ENCODE data around the gene DENND10.
A peak's percentile ranks its signal among the peaks of the same experiment; 100 is the strongest.

DENND10 gene

DNA sequence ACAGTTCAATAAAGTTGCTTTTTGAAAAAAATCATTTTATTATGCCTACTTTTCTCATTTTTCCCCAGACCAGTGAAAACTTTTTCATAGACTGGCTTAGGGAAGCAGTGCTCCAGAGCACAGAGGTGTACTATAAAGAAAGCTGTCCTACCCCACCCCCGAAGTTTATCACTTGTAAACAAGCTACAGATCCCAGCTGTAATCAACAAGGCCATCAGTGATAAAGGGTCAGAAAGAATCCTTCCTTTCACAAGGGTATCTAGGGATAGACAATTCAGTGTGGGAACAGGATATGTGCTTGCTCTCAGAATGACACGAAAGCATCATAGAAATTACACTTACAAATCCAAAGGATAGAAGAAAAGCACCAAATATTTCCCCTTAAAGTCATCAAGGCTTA is 70.2 kb downstream of the DENND10 start:
- ATAC-seq = no peak
- TF ChIP-seq, protein P1, sequence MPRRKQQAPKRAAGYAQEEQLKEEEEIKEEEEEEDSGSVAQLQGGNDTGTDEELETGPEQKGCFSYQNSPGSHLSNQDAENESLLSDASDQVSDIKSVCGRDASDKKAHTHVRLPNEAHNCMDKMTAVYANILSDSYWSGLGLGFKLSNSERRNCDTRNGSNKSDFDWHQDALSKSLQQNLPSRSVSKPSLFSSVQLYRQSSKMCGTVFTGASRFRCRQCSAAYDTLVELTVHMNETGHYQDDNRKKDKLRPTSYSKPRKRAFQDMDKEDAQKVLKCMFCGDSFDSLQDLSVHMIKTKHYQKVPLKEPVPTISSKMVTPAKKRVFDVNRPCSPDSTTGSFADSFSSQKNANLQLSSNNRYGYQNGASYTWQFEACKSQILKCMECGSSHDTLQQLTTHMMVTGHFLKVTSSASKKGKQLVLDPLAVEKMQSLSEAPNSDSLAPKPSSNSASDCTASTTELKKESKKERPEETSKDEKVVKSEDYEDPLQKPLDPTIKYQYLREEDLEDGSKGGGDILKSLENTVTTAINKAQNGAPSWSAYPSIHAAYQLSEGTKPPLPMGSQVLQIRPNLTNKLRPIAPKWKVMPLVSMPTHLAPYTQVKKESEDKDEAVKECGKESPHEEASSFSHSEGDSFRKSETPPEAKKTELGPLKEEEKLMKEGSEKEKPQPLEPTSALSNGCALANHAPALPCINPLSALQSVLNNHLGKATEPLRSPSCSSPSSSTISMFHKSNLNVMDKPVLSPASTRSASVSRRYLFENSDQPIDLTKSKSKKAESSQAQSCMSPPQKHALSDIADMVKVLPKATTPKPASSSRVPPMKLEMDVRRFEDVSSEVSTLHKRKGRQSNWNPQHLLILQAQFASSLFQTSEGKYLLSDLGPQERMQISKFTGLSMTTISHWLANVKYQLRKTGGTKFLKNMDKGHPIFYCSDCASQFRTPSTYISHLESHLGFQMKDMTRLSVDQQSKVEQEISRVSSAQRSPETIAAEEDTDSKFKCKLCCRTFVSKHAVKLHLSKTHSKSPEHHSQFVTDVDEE (CRISPR knock-in tag; IDR thresholded peaks at IDR 0.05) = no peak
- no peak for TF ChIP-seq TOX (CRISPR knock-in tag; IDR thresholded peaks at IDR 0.05; ENCODE audit: borderline replicate concordance)
- TF ChIP-seq ISL1 (CRISPR knock-in tag; IDR thresholded peaks at IDR 0.05) = no peak

DNA sequence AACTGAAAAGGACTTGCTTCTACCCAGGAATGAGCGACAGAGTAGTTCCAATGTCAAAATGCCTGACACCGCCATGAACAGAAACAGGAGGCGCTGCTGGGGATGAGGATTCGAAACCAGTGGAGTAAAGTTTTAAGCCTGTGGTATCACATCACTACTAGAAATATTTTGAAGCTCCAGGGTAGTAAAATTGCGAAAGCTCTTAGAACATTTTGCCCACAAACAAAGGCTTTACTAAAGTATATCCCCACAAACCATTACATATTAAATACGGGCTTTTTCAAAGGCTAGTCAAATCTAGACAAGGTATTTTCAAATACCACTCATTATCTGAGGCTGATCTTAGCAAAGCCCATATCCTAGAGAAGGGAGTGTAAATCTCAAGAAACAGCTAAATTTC is 72.3 kb downstream of the DENND10 start:
- ATAC-seq = no peak
- TF ChIP-seq, protein P2, sequence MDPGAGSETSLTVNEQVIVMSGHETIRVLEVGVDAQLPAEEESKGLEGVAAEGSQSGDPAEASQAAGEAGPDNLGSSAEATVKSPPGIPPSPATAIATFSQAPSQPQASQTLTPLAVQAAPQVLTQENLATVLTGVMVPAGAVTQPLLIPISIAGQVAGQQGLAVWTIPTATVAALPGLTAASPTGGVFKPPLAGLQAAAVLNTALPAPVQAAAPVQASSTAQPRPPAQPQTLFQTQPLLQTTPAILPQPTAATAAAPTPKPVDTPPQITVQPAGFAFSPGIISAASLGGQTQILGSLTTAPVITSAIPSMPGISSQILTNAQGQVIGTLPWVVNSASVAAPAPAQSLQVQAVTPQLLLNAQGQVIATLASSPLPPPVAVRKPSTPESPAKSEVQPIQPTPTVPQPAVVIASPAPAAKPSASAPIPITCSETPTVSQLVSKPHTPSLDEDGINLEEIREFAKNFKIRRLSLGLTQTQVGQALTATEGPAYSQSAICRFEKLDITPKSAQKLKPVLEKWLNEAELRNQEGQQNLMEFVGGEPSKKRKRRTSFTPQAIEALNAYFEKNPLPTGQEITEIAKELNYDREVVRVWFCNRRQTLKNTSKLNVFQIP (CRISPR knock-in tag; IDR thresholded peaks at IDR 0.05; ENCODE audit: borderline replicate concordance, low read depth) = no peak
- TF ChIP-seq ZNF8 (CRISPR knock-in tag; IDR thresholded peaks at IDR 0.05) = no peak
- no peak for TF ChIP-seq TCF4 (CRISPR knock-in tag; IDR thresholded peaks at IDR 0.05; ENCODE audit: borderline replicate concordance)
- TF ChIP-seq, protein P1 (CRISPR knock-in tag; IDR thresholded peaks at IDR 0.05) = no peak
- TF ChIP-seq RARB (CRISPR knock-in tag; IDR thresholded peaks at IDR 0.05) = no peak
- no peak for TF ChIP-seq BACH2 (CRISPR knock-in tag; IDR thresholded peaks at IDR 0.05; ENCODE audit: borderline replicate concordance)
- TF ChIP-seq, protein P3, sequence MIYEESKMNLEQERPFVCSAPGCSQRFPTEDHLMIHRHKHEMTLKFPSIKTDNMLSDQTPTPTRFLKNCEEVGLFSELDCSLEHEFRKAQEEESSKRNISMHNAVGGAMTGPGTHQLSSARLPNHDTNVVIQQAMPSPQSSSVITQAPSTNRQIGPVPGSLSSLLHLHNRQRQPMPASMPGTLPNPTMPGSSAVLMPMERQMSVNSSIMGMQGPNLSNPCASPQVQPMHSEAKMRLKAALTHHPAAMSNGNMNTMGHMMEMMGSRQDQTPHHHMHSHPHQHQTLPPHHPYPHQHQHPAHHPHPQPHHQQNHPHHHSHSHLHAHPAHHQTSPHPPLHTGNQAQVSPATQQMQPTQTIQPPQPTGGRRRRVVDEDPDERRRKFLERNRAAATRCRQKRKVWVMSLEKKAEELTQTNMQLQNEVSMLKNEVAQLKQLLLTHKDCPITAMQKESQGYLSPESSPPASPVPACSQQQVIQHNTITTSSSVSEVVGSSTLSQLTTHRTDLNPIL (CRISPR knock-in tag; IDR thresholded peaks at IDR 0.05; ENCODE audit: low read depth) = no peak
- TF ChIP-seq, protein P4, sequence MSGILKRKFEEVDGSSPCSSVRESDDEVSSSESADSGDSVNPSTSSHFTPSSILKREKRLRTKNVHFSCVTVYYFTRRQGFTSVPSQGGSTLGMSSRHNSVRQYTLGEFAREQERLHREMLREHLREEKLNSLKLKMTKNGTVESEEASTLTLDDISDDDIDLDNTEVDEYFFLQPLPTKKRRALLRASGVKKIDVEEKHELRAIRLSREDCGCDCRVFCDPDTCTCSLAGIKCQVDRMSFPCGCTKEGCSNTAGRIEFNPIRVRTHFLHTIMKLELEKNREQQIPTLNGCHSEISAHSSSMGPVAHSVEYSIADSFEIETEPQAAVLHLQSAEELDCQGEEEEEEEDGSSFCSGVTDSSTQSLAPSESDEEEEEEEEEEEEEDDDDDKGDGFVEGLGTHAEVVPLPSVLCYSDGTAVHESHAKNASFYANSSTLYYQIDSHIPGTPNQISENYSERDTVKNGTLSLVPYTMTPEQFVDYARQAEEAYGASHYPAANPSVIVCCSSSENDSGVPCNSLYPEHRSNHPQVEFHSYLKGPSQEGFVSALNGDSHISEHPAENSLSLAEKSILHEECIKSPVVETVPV (CRISPR knock-in tag; IDR thresholded peaks at IDR 0.05) = no peak
- no peak for TF ChIP-seq CSDC2 (CRISPR knock-in tag; IDR thresholded peaks at IDR 0.05)
- TF ChIP-seq, protein P5, sequence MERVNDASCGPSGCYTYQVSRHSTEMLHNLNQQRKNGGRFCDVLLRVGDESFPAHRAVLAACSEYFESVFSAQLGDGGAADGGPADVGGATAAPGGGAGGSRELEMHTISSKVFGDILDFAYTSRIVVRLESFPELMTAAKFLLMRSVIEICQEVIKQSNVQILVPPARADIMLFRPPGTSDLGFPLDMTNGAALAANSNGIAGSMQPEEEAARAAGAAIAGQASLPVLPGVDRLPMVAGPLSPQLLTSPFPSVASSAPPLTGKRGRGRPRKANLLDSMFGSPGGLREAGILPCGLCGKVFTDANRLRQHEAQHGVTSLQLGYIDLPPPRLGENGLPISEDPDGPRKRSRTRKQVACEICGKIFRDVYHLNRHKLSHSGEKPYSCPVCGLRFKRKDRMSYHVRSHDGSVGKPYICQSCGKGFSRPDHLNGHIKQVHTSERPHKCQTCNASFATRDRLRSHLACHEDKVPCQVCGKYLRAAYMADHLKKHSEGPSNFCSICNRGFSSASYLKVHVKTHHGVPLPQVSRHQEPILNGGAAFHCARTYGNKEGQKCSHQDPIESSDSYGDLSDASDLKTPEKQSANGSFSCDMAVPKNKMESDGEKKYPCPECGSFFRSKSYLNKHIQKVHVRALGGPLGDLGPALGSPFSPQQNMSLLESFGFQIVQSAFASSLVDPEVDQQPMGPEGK (CRISPR knock-in tag; IDR thresholded peaks at IDR 0.05; ENCODE audit: borderline replicate concordance) = no peak
- no peak for TF ChIP-seq ZC3H10 (CRISPR knock-in tag; IDR thresholded peaks at IDR 0.05)
- no peak for TF ChIP-seq GLIS3 (CRISPR knock-in tag; IDR thresholded peaks at IDR 0.05)

DNA sequence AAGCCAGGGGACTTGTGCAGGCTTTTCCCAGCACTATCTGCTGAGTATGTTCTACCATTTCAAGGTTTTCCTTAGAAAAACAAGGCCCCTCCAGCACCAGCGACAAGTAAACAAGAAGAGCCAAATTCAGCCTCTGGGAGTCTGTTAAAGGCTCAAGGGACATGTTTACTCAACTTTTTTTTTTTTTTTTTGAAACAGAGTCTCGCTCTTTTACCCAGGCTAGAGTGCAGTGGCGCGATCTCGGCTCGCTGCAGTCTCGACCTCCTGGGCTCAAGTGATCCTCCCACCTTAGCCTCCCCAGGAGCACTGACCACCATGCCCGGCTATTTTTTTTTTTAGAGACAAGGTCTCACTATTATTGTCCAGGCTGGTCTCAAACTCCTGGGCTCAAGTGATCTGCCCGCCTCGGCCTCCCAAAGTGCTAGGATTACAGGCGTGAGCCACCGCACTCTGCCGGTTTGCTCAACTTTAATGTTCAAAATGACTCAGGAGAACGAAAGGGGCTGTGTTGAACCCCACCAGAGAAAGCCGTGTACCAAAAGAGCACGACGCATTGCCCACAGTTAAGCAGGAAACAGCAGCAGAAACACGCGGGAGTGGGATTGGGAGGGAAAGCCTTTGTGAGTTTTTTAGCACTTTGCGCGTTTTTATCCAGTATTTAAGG is 73.9 kb downstream of the DENND10 start:
- ATAC-seq = peak; percentile 43
- TF ChIP-seq GLIS3 (CRISPR knock-in tag; IDR thresholded peaks at IDR 0.05) = no peak
- TF ChIP-seq BACH2 (CRISPR knock-in tag; IDR thresholded peaks at IDR 0.05; ENCODE audit: borderline replicate concordance) = no peak
- no peak for TF ChIP-seq ZNF8 (CRISPR knock-in tag; IDR thresholded peaks at IDR 0.05)
- no peak for TF ChIP-seq ZFP3 (CRISPR knock-in tag; IDR thresholded peaks at IDR 0.05)
- TF ChIP-seq, protein P1 (CRISPR knock-in tag; IDR thresholded peaks at IDR 0.05) = no peak
- TF ChIP-seq, protein P2 (CRISPR knock-in tag; IDR thresholded peaks at IDR 0.05; ENCODE audit: borderline replicate concordance, low read depth) = no peak
- no peak for TF ChIP-seq CSDC2 (CRISPR knock-in tag; IDR thresholded peaks at IDR 0.05)
- no peak for TF ChIP-seq PPARA (CRISPR knock-in tag; IDR thresholded peaks at IDR 0.05; ENCODE audit: borderline replicate concordance)
- no peak for TF ChIP-seq RARB (CRISPR knock-in tag; IDR thresholded peaks at IDR 0.05)
- no peak for TF ChIP-seq OSR1 (CRISPR knock-in tag; IDR thresholded peaks at IDR 0.05)
- TF ChIP-seq TOX (CRISPR knock-in tag; IDR thresholded peaks at IDR 0.05; ENCODE audit: borderline replicate concordance) = no peak
